Measurements from ENCODE around the gene PRRT1. TPM values are rescaled to one million over a fixed set of nuclear protein-coding genes. Genes with fewer than 3 reads are reported as not detected.

PRRT1 gene
- total and polyA plus RNA-seq, 4 donors = 0.08 to 0.24 (median 0.19) TPM; not detected in 1

DNA sequence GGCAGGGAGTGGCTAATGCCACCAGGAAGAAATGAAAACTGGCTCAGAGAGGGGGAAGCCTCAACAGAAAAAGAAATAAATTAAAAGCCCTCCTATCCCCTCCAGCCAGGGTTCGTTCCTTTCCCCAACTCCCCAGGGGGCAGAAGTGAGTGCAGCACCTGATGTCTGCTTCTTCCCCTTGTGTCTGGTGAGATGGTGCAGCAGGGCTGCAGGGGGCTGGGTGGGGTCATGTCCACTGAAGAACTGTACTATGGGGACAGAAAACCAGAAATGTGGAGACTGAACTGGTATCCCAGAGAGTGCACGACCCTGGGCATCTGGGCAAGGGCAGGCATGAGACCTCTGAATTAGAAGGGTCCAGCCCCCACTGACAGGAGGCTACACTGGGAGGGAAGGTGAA is 16.6 kb upstream of the PRRT1 start:
- peaks cover 7 to 35% (median 11%) of the 10 kb centered on the region in 4 donors for H3K36me3 ChIP-seq (ENCODE audit: control insufficient read depth in 4 of 4, insufficient read depth in 3 of 4, low read depth in 1 of 4, low read length in 3 of 4)
- no peak overlapping the region for H3K4me3 ChIP-seq (ENCODE audit: low read depth in 1 of 3, low read length in 3 of 3)
- H3K27ac ChIP-seq (ENCODE audit: low read depth in 1 of 2, low read length in 2 of 2) = no peak overlapping the region
- H3K4me1 ChIP-seq (ENCODE audit: control insufficient read depth in 4 of 4, insufficient read depth in 4 of 4, low read length in 3 of 4) = peaks cover 0 to 3% (median 0%) of the 10 kb centered on the region in 4 donors
- 86% methylated on average over 2 of the region's 2 CpGs for WGBS
- no peaks in the 10 kb centered on the region for H3K27me3 ChIP-seq (ENCODE audit: control insufficient read depth in 4 of 4, insufficient read depth in 4 of 4, low read length in 3 of 4)
- H3K9me3 ChIP-seq (ENCODE audit: control insufficient read depth in 4 of 4, low read length in 3 of 4) = no peaks in the 10 kb centered on the region
- TF ChIP-seq SP1 (IDR thresholded peaks at IDR 0.05) (no peak), FOXA1 (IDR thresholded peaks at IDR 0.05) (no peak), CTCF (IDR thresholded peaks at IDR 0.05; ENCODE audit: low read depth, low read length, missing input control) (no peak), TAF1 (conservative IDR thresholded peaks at IDR 0.05) (no peak), JUND (IDR thresholded peaks at IDR 0.05) (no peak), NR2F2 (IDR thresholded peaks at IDR 0.05) (no peak), RAD21 (IDR thresholded peaks at IDR 0.05) (no peak), YY1 (IDR thresholded peaks at IDR 0.05) (no peak), MAX (IDR thresholded peaks at IDR 0.05) (no peak), FOXA2 (IDR thresholded peaks at IDR 0.05) (no peak)
- TF ChIP-seq, protein P1, sequence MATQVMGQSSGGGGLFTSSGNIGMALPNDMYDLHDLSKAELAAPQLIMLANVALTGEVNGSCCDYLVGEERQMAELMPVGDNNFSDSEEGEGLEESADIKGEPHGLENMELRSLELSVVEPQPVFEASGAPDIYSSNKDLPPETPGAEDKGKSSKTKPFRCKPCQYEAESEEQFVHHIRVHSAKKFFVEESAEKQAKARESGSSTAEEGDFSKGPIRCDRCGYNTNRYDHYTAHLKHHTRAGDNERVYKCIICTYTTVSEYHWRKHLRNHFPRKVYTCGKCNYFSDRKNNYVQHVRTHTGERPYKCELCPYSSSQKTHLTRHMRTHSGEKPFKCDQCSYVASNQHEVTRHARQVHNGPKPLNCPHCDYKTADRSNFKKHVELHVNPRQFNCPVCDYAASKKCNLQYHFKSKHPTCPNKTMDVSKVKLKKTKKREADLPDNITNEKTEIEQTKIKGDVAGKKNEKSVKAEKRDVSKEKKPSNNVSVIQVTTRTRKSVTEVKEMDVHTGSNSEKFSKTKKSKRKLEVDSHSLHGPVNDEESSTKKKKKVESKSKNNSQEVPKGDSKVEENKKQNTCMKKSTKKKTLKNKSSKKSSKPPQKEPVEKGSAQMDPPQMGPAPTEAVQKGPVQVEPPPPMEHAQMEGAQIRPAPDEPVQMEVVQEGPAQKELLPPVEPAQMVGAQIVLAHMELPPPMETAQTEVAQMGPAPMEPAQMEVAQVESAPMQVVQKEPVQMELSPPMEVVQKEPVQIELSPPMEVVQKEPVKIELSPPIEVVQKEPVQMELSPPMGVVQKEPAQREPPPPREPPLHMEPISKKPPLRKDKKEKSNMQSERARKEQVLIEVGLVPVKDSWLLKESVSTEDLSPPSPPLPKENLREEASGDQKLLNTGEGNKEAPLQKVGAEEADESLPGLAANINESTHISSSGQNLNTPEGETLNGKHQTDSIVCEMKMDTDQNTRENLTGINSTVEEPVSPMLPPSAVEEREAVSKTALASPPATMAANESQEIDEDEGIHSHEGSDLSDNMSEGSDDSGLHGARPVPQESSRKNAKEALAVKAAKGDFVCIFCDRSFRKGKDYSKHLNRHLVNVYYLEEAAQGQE (IDR thresholded peaks at IDR 0.05) = no peak
- TF ChIP-seq, protein P2, sequence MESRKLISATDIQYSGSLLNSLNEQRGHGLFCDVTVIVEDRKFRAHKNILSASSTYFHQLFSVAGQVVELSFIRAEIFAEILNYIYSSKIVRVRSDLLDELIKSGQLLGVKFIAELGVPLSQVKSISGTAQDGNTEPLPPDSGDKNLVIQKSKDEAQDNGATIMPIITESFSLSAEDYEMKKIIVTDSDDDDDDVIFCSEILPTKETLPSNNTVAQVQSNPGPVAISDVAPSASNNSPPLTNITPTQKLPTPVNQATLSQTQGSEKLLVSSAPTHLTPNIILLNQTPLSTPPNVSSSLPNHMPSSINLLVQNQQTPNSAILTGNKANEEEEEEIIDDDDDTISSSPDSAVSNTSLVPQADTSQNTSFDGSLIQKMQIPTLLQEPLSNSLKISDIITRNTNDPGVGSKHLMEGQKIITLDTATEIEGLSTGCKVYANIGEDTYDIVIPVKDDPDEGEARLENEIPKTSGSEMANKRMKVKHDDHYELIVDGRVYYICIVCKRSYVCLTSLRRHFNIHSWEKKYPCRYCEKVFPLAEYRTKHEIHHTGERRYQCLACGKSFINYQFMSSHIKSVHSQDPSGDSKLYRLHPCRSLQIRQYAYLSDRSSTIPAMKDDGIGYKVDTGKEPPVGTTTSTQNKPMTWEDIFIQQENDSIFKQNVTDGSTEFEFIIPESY (IDR thresholded peaks at IDR 0.05) = no peak
- DNase-seq (ENCODE audit: low spot score) = no peak
- H3K9ac ChIP-seq (ENCODE audit: low read depth in 1 of 2, low read length in 2 of 2) = no peak overlapping the region

- Histone ChIP-seq H3K4me3 (ENCODE audit: low read depth in 1 of 3, low read length in 3 of 3) (no peak overlapping the region), H3K4me1 (ENCODE audit: control insufficient read depth in 4 of 4, insufficient read depth in 4 of 4, low read length in 3 of 4) (peaks cover 0 to under 1% (median 0%) of the 10 kb centered on the region in 4 donors), H3K27me3 (ENCODE audit: control insufficient read depth in 4 of 4, insufficient read depth in 4 of 4, low read length in 3 of 4) (no peaks in the 10 kb centered on the region), H3K27ac (ENCODE audit: low read depth in 1 of 2, low read length in 2 of 2) (no peak overlapping the region), H3K9me3 (ENCODE audit: control insufficient read depth in 4 of 4, low read length in 3 of 4) (no peaks in the 10 kb centered on the region), H3K9ac (ENCODE audit: low read depth in 1 of 2, low read length in 2 of 2) (no peak overlapping the region), H3K36me3 (ENCODE audit: control insufficient read depth in 4 of 4, insufficient read depth in 3 of 4, low read depth in 1 of 4, low read length in 3 of 4) (peaks cover 7 to 35% (median 11%) of the 10 kb centered on the region in 4 donors)
- DNase-seq (ENCODE audit: low spot score) = no peak
- TF ChIP-seq RXRA (IDR thresholded peaks at IDR 0.05) = no peak
- TF ChIP-seq, protein P1 (IDR thresholded peaks at IDR 0.05) = no peak
- no peak for TF ChIP-seq SP1 (IDR thresholded peaks at IDR 0.05)
- no peak for TF ChIP-seq FOXA1 (IDR thresholded peaks at IDR 0.05)
- TF ChIP-seq FOXA2 (IDR thresholded peaks at IDR 0.05) = no peak
- TF ChIP-seq, protein P3, sequence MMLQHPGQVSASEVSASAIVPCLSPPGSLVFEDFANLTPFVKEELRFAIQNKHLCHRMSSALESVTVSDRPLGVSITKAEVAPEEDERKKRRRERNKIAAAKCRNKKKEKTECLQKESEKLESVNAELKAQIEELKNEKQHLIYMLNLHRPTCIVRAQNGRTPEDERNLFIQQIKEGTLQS (IDR thresholded peaks at IDR 0.05) = no peak
- TF ChIP-seq EGR1 (IDR thresholded peaks at IDR 0.05; ENCODE audit: low read depth in 2 of 2) = no peak
- 79% methylated on average over 6 of the region's 6 CpGs for WGBS
Observed at GRCh38 chr6:32167761-32168262, 16.1 kb upstream of the PRRT1 start.

Measured in liver (tissue), 9 donors.